Bronchial epithelial cell (primary cell): Measurements from ENCODE around the gene SNX20. TPM values are rescaled to one million over a fixed set of nuclear protein-coding genes. Genes with fewer than 3 reads are reported as not detected.

ENCODE experiments used
- DNase-seq: peaks from one replicate; pipeline ENCODE4 v3.0.0-alpha.2; 2010; ENCODE audit warnings: low read depth
- FAIRE-seq: peaks from 2 replicates; lab custom pipeline; 2011; peaks lifted over from hg19 to GRCh38; lab: Jason Lieb, UNC
- H3K27me3 ChIP-seq: 2 replicates; pipeline ENCODE4 v1.5.1; 2011; ENCODE audit warnings: low read length; ENCODE audit not compliant: control insufficient read depth, insufficient read depth
- H3K36me3 ChIP-seq: 2 replicates; pipeline ENCODE4 v1.5.1; 2011; ENCODE audit warnings: low read length; ENCODE audit not compliant: control insufficient read depth, insufficient read depth
- H3K4me3 ChIP-seq: 2 replicates; pipeline ENCODE4 v1.5.1; 2011; ENCODE audit warnings: mild to moderate bottlenecking, low read depth, low read length, control low read depth
- total RNA-seq: library from RNA; depleted of rRNA; stranded (reverse); fragments of >200 nt; gene quantifications from 2 replicates; pipeline ENCODE4 v1.2.1, GENCODE V29; 2014
- TF ChIP-seq, protein P1 (sequence below): IDR thresholded peaks from 2 replicates; pipeline ENCODE4 v1.5.1; 2011; ENCODE audit warnings: mild to moderate bottlenecking, moderate library complexity, low read length, control low read depth, inconsistent platforms; ENCODE audit not compliant: insufficient read depth, severe bottlenecking

Gene SNX20
- total RNA-seq, 1 donor from 2014 or later = not detected

DNA sequence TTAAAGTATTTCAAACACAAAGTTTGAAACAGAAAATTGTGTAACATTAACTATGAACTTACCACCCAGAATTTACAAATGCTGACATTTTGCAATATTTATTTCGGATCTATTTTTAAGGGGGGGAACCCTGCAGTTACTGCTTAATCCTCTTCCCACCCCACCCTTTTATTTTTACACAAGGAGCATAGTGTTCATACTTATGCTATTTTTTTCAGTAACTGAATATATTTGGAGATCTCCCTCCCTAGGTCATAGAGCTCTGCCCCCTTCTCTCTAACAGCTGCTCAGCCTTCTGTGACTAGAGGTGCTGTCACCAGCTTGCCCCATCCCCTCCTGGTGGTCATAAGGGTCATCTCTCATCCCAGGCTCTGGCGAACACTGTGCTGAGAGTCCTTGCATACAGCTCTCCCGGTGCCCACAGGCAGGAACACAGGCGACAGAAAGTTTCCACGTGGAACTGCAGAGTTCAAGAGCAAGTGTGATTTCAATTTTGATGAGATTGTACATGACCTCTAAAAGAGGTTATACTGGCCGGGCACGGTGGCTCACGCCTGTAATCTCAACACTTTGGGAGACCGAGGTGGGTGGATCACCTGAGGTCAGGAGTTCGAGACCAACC is 44.2 kb downstream of the SNX20 start:
- no peak for FAIRE-seq
- Histone ChIP-seq H3K4me3 (no peak overlapping the region), H3K36me3 (no peaks in the 10 kb centered on the region), H3K27me3 (peaks cover 2% of the 10 kb centered on the region)
- DNase-seq = no peak
- TF ChIP-seq, protein P1, sequence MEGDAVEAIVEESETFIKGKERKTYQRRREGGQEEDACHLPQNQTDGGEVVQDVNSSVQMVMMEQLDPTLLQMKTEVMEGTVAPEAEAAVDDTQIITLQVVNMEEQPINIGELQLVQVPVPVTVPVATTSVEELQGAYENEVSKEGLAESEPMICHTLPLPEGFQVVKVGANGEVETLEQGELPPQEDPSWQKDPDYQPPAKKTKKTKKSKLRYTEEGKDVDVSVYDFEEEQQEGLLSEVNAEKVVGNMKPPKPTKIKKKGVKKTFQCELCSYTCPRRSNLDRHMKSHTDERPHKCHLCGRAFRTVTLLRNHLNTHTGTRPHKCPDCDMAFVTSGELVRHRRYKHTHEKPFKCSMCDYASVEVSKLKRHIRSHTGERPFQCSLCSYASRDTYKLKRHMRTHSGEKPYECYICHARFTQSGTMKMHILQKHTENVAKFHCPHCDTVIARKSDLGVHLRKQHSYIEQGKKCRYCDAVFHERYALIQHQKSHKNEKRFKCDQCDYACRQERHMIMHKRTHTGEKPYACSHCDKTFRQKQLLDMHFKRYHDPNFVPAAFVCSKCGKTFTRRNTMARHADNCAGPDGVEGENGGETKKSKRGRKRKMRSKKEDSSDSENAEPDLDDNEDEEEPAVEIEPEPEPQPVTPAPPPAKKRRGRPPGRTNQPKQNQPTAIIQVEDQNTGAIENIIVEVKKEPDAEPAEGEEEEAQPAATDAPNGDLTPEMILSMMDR = no peak

DNA sequence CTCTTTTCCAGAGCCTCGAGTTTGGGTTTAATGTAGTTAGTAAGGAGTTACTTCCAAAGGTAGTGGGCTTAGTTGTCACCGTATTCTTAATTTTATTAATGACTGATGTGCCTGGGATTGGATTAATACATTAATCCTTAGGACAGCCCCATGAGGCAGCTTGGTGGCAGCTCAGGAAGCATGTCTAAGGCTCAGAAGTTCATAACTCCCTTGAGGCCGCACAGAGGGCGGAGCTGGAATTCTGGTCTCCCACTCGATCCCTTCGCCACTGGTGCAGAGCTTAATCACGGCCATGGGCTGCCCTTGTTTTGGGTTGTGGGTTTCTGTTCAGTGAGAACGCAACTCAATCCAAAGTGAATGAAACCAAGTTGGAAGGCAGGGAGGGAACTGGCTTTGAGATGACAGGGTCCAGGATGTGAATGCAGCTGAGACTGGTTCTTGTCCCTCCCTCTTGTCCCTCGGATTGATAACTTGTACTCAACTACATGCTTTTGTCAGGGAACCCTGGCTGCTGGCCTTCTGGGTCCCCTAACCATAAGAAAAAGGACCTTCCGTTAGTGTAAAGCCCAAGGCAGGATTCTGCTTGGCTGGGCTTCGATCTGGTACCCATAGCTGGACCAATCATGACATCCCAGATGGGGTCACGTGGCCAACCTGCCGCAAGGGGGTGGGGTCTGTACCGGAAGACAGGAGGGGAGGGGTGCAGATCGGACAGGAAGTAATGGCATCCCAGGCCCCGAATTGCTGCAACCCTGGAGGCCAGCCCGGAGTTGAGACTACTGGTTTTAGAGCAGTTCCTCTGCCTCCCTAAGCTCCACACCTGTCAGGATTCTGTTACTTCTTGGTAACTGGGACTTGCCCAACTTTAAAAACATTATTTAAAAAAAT is 45.4 kb downstream of the SNX20 start:
- FAIRE-seq (no peak), DNase-seq (no peak)
- TF ChIP-seq, protein P1 = no peak
- H3K4me3 ChIP-seq = no peak overlapping the region
- no peaks in the 10 kb centered on the region for H3K36me3 ChIP-seq
- H3K27me3 ChIP-seq = peaks cover 2% of the 10 kb centered on the region

DNA sequence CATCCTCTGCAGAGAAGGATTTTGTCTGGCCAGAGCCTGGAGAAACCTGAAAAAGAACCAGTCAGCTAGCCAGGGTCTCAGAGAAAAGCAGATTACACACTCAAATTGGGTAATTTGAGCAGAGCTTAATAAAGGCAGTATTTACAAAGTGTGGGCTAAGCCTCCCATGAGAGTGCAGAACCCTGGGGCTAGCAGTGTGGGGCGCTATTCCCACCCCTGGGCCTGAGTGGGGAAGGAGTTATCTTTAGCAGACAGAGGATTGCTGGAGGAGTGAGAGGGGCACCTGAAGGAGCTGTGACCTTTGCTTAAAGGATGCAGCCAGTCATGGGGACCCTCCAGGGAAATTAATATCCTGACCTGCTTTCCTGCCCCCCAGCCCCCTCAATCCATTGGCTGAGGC is 46.2 kb downstream of the SNX20 start:
- TF ChIP-seq, protein P1 = no peak
- no peak overlapping the region for H3K4me3 ChIP-seq

DNA sequence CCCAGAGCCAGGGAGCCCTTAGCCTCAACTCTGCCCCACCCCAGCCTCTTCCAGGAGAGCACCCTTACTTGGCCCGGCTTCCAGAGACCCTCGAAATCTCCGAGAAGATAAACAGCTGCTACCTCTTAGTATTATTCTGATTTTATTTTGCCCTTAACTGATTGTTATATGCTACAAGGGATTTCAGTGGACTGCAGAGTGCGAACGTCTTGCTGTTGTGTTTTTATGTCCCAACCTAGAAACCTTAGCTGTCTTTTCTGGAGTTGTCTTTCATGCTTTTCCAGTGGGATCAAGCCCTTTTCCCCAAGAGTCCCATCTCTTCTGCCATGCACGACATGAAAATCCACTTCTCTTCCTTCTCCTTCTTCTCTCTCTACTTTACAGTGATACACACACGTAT is 47.0 kb downstream of the SNX20 start:
- no peak overlapping the region for H3K4me3 ChIP-seq
- FAIRE-seq (no peak), DNase-seq (no peak)
- H3K27me3 ChIP-seq = peaks cover 2% of the 10 kb centered on the region
- TF ChIP-seq, protein P1 = no peak
- no peaks in the 10 kb centered on the region for H3K36me3 ChIP-seq

More for the DNA sequence above, 46.2 kb downstream of the SNX20 start:
- DNase-seq (no peak), FAIRE-seq (no peak)
- H3K36me3 ChIP-seq = no peaks in the 10 kb centered on the region
- H3K27me3 ChIP-seq = peaks cover 2% of the 10 kb centered on the region

DNA sequence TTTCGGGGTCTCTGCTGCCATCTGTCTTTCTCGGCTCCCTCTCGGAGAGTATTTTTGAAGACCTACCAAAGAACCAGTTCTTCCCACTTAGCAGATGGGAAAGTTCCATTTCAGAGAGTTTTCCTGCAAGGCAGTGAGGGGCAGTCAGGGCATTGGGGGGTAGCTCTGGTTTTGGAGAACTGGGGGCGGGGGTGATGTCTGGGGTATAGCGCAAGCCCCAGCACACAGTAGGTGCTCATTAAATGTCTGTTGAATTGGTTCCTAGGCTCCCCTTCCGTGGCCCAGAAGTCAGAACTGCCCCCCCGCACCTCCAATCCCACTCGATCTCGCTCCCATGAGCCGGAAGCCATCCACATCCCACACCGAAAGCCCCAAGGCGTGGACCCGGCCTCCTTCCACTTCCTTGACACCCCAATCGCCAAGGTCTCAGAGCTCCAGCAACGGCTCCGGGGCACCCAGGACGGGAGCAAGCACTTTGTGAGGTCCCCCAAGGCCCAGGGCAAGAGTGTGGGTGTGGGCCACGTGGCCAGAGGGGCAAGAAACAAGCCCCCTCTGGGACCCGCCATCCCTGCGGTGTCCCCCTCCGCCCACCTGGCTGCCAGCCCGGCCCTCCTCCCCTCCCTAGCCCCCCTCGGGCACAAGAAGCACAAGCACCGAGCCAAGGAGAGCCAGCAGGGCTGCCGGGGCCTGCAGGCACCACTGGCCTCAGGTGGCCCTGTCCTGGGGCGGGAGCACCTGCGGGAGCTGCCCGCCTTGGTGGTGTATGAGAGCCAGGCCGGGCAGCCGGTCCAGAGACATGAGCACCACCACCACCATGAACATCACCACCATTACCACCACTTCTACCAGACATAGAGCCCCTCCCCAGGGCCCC is 47.9 kb downstream of the SNX20 start:
- no peak overlapping the region for H3K4me3 ChIP-seq
- peaks cover 2% of the 10 kb centered on the region for H3K27me3 ChIP-seq
- no peaks in the 10 kb centered on the region for H3K36me3 ChIP-seq
- FAIRE-seq (no peak), DNase-seq (no peak)
- TF ChIP-seq, protein P1 = no peak
